Pancreas (tissue), 10 donors: ENCODE data around the gene RNF11. TPM values are rescaled to one million over a fixed set of nuclear protein-coding genes. Genes with fewer than 3 reads are reported as not detected.

Experiments used
- ATAC-seq, 4 donors: fragments of 200-7000 bp; cut with Tn5 transposase; one replicate each; pipeline versions ENCODE4 v1.8.0 to v1.9.1; 2020; ENCODE audit warnings: mild to moderate bottlenecking in 4 of 4, moderate library complexity in 4 of 4
- DNase-seq, 6 donors: peaks; one replicate each; pipeline ENCODE4 v3.0.0-alpha.2; 2020
- FAIRE-seq: peaks from 2 replicates; lab custom pipeline; 2012; peaks lifted over from hg19 to GRCh38; lab: Jason Lieb, UNC
- H3K27ac ChIP-seq, 4 donors: fragments of 200-600 bp; sonication (generic); 1 replicate in 3 of 4; 2 replicates in 1 of 4; pipeline versions ENCODE4 v1.5.0 to v1.8.0; 2020
- H3K27me3 ChIP-seq, 4 donors: fragments of 200-600 bp; one replicate each; pipeline ENCODE4 v1.8.0; 2021
- H3K36me3 ChIP-seq, 3 donors: fragments of 200-600 bp; sonication (generic) in 1 of 3; one replicate each; pipeline versions ENCODE4 v1.5.0 to v1.8.0; 2020 to 2021
- H3K4me1 ChIP-seq, 3 donors: fragments of 200-600 bp; one replicate each; pipeline ENCODE4 v1.8.0; 2021
- H3K4me3 ChIP-seq, 4 donors: fragments of 200-600 bp; sonication (generic) in 2 of 4; one replicate each; pipeline versions ENCODE4 v1.5.0 to v1.8.0; 2020 to 2021
- H3K9me3 ChIP-seq, 4 donors: fragments of 200-600 bp; one replicate each; pipeline ENCODE4 v1.8.0; 2021
- CTCF ChIP-seq, 4 donors: fragments of 200-600 bp; sonication (generic) in 3 of 4; IDR thresholded peaks; one replicate each; pipeline versions ENCODE4 v1.5.0 to v1.8.0; 2021; ENCODE audit warnings: antibody characterized with exemption in 4 of 4
- WGBS, 2 donors: extraction: QIAGEN DNeasy Blood & Tissue Kit; methylation state at CpG; one replicate each; pipeline ENCODE4 v1.1.7; 2013; 5-methylcytosine and 5-hydroxymethylcytosine counted together
- intact Hi-C, 3 donors: fragments of 100-400 bp; cut with DNase I; formaldehyde crosslinking; loops; one replicate each; pipeline versions ENCODE4 v1.11.1 to v1.14.2; 2022
- polyA plus RNA-seq, 2 donors: library from polyadenylated mRNA; stranded (reverse); fragments of 200-250 nt; gene quantifications; one replicate each; pipeline ENCODE4 v1.2.3, GENCODE V29; 2013
- total RNA-seq, 6 donors: library from RNA; stranded (reverse); fragmentation: NEBNext Ultra II Directional in 4 of 6; extraction: Animal tissue kit (Norgen Biotek cat#: 25700) in 4 of 6; gene quantifications; one replicate each; pipeline versions ENCODE4 v1.2.1 to v1.2.4, GENCODE V29; 2021 to 2023
- donor health status: healthy with polysubstance abuse.
- donor health status: DM: no; HTN: no; CAD: no; lungs with moderate emphysema.
- donor health status: DM: no; HTN: no; CAD: no.
- donor health status: control.
- donor health status: control.
- donor health status: Bipolar disorder and iron deficiency.
- donor health status: DM: yes; HTN: yes; CAD: no.
- donor health status: DM: no; HTN: no; CAD: no.
- donor health status: DM: no; HTN: no; CAD: no.
- donor health status: DM: yes; HTN: yes; CAD: no.

RNF11 gene
- total and polyA plus RNA-seq, 8 donors = 19.8 to 51.8 (median 30.7) TPM

GRCh38 chr1:51309291-51309690, 73.2 kb downstream of the RNF11 start:
- H3K4me3 ChIP-seq = no peak overlapping the region
- DNase-seq (no peak), ATAC-seq (no peak), FAIRE-seq (no peak)
- H3K27ac ChIP-seq = no peak overlapping the region
- TF ChIP-seq CTCF (IDR thresholded peaks at IDR 0.05) = no peak
- peaks cover 11 to 27% (median 12%) of the 10 kb centered on the region in 3 donors for H3K4me1 ChIP-seq
- no peaks in the 10 kb centered on the region for H3K27me3 ChIP-seq
- H3K36me3 ChIP-seq = peaks cover 0 to 11% (median 0%) of the 10 kb centered on the region in 3 donors
- intact Hi-C loops = no loop called here
- 89 to 93% methylated on average over 8 of the region's 8 CpGs for WGBS, 2 donors
- no peaks in the 10 kb centered on the region for H3K9me3 ChIP-seq

- TF ChIP-seq CTCF (IDR thresholded peaks at IDR 0.05) = no peak
- Histone ChIP-seq H3K9me3 (no peaks in the 10 kb centered on the region), H3K36me3 (peaks cover 0 to 11% (median 0%) of the 10 kb centered on the region in 3 donors), H3K4me3 (no peak overlapping the region), H3K27me3 (no peaks in the 10 kb centered on the region), H3K4me1 (peaks cover 0 to 27% (median 13%) of the 10 kb centered on the region in 3 donors), H3K27ac (no peak overlapping the region)
- ATAC-seq (no peak), FAIRE-seq (no peak), DNase-seq (no peak)
- intact Hi-C loops = no loop called here
- 83 to 86% methylated on average over 15 of the region's 15 CpGs for WGBS, 2 donors
Measured at GRCh38 chr1:51310871-51311613, 75.0 kb downstream of the RNF11 start.

- 95 to 97% methylated on average over 5 of the region's 5 CpGs for WGBS, 2 donors
Measured at GRCh38 chr1:51311826-51312225, 75.8 kb downstream of the RNF11 start.

GRCh38 chr1:51312718-51313117, 76.6 kb downstream of the RNF11 start:
- peak overlapping the region in 2 of 4 donors; percentile 86 to 90 for H3K27ac ChIP-seq

More at GRCh38 chr1:51311826-51312225, 75.8 kb downstream of the RNF11 start:
- Histone ChIP-seq H3K9me3 (no peaks in the 10 kb centered on the region), H3K4me1 (peaks cover 6 to 32% (median 21%) of the 10 kb centered on the region in 3 donors), H3K27me3 (no peaks in the 10 kb centered on the region), H3K27ac (no peak overlapping the region), H3K36me3 (peaks cover 0 to 11% (median 0%) of the 10 kb centered on the region in 3 donors), H3K4me3 (no peak overlapping the region)
- TF ChIP-seq CTCF (IDR thresholded peaks at IDR 0.05) = no peak
- ATAC-seq (no peak), FAIRE-seq (no peak), DNase-seq (no peak)
- intact Hi-C loops = no loop called here

More at GRCh38 chr1:51312718-51313117, 76.6 kb downstream of the RNF11 start:
- H3K4me3 ChIP-seq = no peak overlapping the region
- peaks cover 0 to 11% (median 0%) of the 10 kb centered on the region in 3 donors for H3K36me3 ChIP-seq
- intact Hi-C loops = no loop called here
- H3K27me3 ChIP-seq = no peaks in the 10 kb centered on the region
- ATAC-seq = no peak
- no peak for TF ChIP-seq CTCF (IDR thresholded peaks at IDR 0.05)
- H3K9me3 ChIP-seq = no peaks in the 10 kb centered on the region
- WGBS, 2 donors = 81 to 87% methylated on average over 4 of the region's 4 CpGs
- DNase-seq = no peak
- FAIRE-seq = no peak
- H3K4me1 ChIP-seq = peaks cover 8 to 37% (median 27%) of the 10 kb centered on the region in 3 donors
